ENCODE measurements around the gene KRTAP10-10.
"Not testable (repeated sequence)": the region's sequence is repeated elsewhere in the genome, so short reads cannot be mapped to it uniquely, and the experiment has no call there.

KRTAP10-10 gene

GRCh38 chr21:44658541-44658910 lies 21.4 kb downstream of the KRTAP10-10 start:
- no peak overlapping the region for H3K4me3 ChIP-seq (ENCODE audit: low read length)
- H3K36me3 ChIP-seq (ENCODE audit: insufficient read depth, low read length), result no peaks in the 10 kb centered on the region
- no peak overlapping the region for H3K4me2 ChIP-seq (ENCODE audit: low read length)
- H3K9ac ChIP-seq (ENCODE audit: low read depth, low read length), result no peak overlapping the region
- H3K9me3 ChIP-seq (replicated peaks; ENCODE audit: low read length), result no peaks in the 10 kb centered on the region
- H3K27me3 ChIP-seq (ENCODE audit: control insufficient read depth, insufficient read depth, low read length), result peaks cover 34% of the 10 kb centered on the region
- H3K4me1 ChIP-seq (ENCODE audit: control insufficient read depth, insufficient read depth, low read length), result no peaks in the 10 kb centered on the region

- Histone ChIP-seq H3K4me2 (ENCODE audit: low read length) (no peak overlapping the region), H3K4me3 (ENCODE audit: low read length) (no peak overlapping the region), H3K27me3 (ENCODE audit: control insufficient read depth, insufficient read depth, low read length) (peaks cover 29% of the 10 kb centered on the region), H3K36me3 (ENCODE audit: insufficient read depth, low read length) (no peaks in the 10 kb centered on the region), H3K4me1 (ENCODE audit: control insufficient read depth, insufficient read depth, low read length) (no peaks in the 10 kb centered on the region), H3K9me3 (replicated peaks; ENCODE audit: low read length) (no peaks in the 10 kb centered on the region), H3K9ac (ENCODE audit: low read depth, low read length) (no peak overlapping the region)
Observed at GRCh38 chr21:44658913-44659595, 21.9 kb downstream of the KRTAP10-10 start.

- H3K4me2 ChIP-seq (ENCODE audit: low read length); H3K9me3 ChIP-seq (replicated peaks; ENCODE audit: low read length); H3K4me3 ChIP-seq (ENCODE audit: low read length); H3K36me3 ChIP-seq (ENCODE audit: insufficient read depth, low read length); H3K9ac ChIP-seq (ENCODE audit: low read depth, low read length); H3K4me1 ChIP-seq (ENCODE audit: control insufficient read depth, insufficient read depth, low read length): not testable (repeated sequence)
- H3K27me3 ChIP-seq (ENCODE audit: control insufficient read depth, insufficient read depth, low read length), result peaks cover 30% of the 10 kb centered on the region
Observed at GRCh38 chr21:44661567-44661966, 24.4 kb downstream of the KRTAP10-10 start.

GRCh38 chr21:44664691-44665090 lies 27.5 kb downstream of the KRTAP10-10 start:
- H3K4me1 ChIP-seq (ENCODE audit: control insufficient read depth, insufficient read depth, low read length), result no peaks in the 10 kb centered on the region

GRCh38 chr21:44666401-44667320 lies 29.5 kb downstream of the KRTAP10-10 start, which contains the start of gene KRTAP12-2:
Gene KRTAP12-2 (minus strand): TSS chr21:44666927. CDS start chr21:44666886, 41 bp downstream.
- Histone ChIP-seq H3K4me3 (ENCODE audit: low read length) (no peak within 1 kb of the TSS), H3K9me3 (replicated peaks; ENCODE audit: low read length) (no peaks in the 10 kb centered on the region), H3K36me3 (ENCODE audit: insufficient read depth, low read length) (no peaks in the 10 kb centered on the region), H3K4me2 (ENCODE audit: low read length) (no peak within 1 kb of the TSS), H3K9ac (ENCODE audit: low read depth, low read length) (no peak within 1 kb of the TSS), H3K4me1 (ENCODE audit: control insufficient read depth, insufficient read depth, low read length) (no peaks in the 10 kb centered on the region), H3K27me3 (ENCODE audit: control insufficient read depth, insufficient read depth, low read length) (peaks cover 18% of the 10 kb centered on the region)

More at GRCh38 chr21:44664691-44665090, 27.5 kb downstream of the KRTAP10-10 start:
- Histone ChIP-seq H3K4me2 (ENCODE audit: low read length) (no peak overlapping the region), H3K4me3 (ENCODE audit: low read length) (no peak overlapping the region), H3K9me3 (replicated peaks; ENCODE audit: low read length) (no peaks in the 10 kb centered on the region), H3K27me3 (ENCODE audit: control insufficient read depth, insufficient read depth, low read length) (peaks cover 18% of the 10 kb centered on the region), H3K36me3 (ENCODE audit: insufficient read depth, low read length) (no peaks in the 10 kb centered on the region), H3K9ac (ENCODE audit: low read depth, low read length) (no peak overlapping the region)

GRCh38 chr21:44667612-44668011 lies 30.5 kb downstream of the KRTAP10-10 start:
- Histone ChIP-seq H3K4me3 (ENCODE audit: low read length) (no peak overlapping the region), H3K4me2 (ENCODE audit: low read length) (no peak overlapping the region)

GRCh38 chr21:44670642-44671432 lies 33.7 kb downstream of the KRTAP10-10 start:
- H3K9me3 ChIP-seq (replicated peaks; ENCODE audit: low read length), result no peaks in the 10 kb centered on the region
- no peak overlapping the region for H3K4me3 ChIP-seq (ENCODE audit: low read length)
- no peak overlapping the region for H3K4me2 ChIP-seq (ENCODE audit: low read length)
- H3K27me3 ChIP-seq (ENCODE audit: control insufficient read depth, insufficient read depth, low read length), result peaks cover 16% of the 10 kb centered on the region
- no peaks in the 10 kb centered on the region for H3K36me3 ChIP-seq (ENCODE audit: insufficient read depth, low read length)
- H3K9ac ChIP-seq (ENCODE audit: low read depth, low read length), result no peak overlapping the region
- no peaks in the 10 kb centered on the region for H3K4me1 ChIP-seq (ENCODE audit: control insufficient read depth, insufficient read depth, low read length)

More at GRCh38 chr21:44667612-44668011, 30.5 kb downstream of the KRTAP10-10 start:
- H3K36me3 ChIP-seq (ENCODE audit: insufficient read depth, low read length), result no peaks in the 10 kb centered on the region
- H3K27me3 ChIP-seq (ENCODE audit: control insufficient read depth, insufficient read depth, low read length), result peaks cover 12% of the 10 kb centered on the region
- H3K4me1 ChIP-seq (ENCODE audit: control insufficient read depth, insufficient read depth, low read length), result no peaks in the 10 kb centered on the region
- H3K9ac ChIP-seq (ENCODE audit: low read depth, low read length), result no peak overlapping the region
- no peaks in the 10 kb centered on the region for H3K9me3 ChIP-seq (replicated peaks; ENCODE audit: low read length)

GRCh38 chr21:44671911-44672310 lies 34.8 kb downstream of the KRTAP10-10 start:
- Histone ChIP-seq H3K4me3 (ENCODE audit: low read length) (no peak overlapping the region), H3K4me2 (ENCODE audit: low read length) (no peak overlapping the region), H3K27me3 (ENCODE audit: control insufficient read depth, insufficient read depth, low read length) (peaks cover 26% of the 10 kb centered on the region), H3K4me1 (ENCODE audit: control insufficient read depth, insufficient read depth, low read length) (no peaks in the 10 kb centered on the region), H3K9me3 (replicated peaks; ENCODE audit: low read length) (no peaks in the 10 kb centered on the region), H3K36me3 (ENCODE audit: insufficient read depth, low read length) (no peaks in the 10 kb centered on the region), H3K9ac (ENCODE audit: low read depth, low read length) (no peak overlapping the region)

GRCh38 chr21:44677881-44678280 lies 40.7 kb downstream of the KRTAP10-10 start:
- peaks cover 61% of the 10 kb centered on the region for H3K27me3 ChIP-seq (ENCODE audit: control insufficient read depth, insufficient read depth, low read length)
- no peak overlapping the region for H3K9ac ChIP-seq (ENCODE audit: low read depth, low read length)
- H3K4me3 ChIP-seq (ENCODE audit: low read length), result no peak overlapping the region
- H3K36me3 ChIP-seq (ENCODE audit: insufficient read depth, low read length), result no peaks in the 10 kb centered on the region
- no peaks in the 10 kb centered on the region for H3K9me3 ChIP-seq (replicated peaks; ENCODE audit: low read length)
- H3K4me2 ChIP-seq (ENCODE audit: low read length), result no peak overlapping the region
- H3K4me1 ChIP-seq (ENCODE audit: control insufficient read depth, insufficient read depth, low read length), result no peaks in the 10 kb centered on the region

- no peaks in the 10 kb centered on the region for H3K4me1 ChIP-seq (ENCODE audit: control insufficient read depth, insufficient read depth, low read length)
- no peak overlapping the region for H3K4me3 ChIP-seq (ENCODE audit: low read length)
- peaks cover 68% of the 10 kb centered on the region for H3K27me3 ChIP-seq (ENCODE audit: control insufficient read depth, insufficient read depth, low read length)
- H3K9me3 ChIP-seq (replicated peaks; ENCODE audit: low read length), result no peaks in the 10 kb centered on the region
- H3K9ac ChIP-seq (ENCODE audit: low read depth, low read length), result no peak overlapping the region
- no peak overlapping the region for H3K4me2 ChIP-seq (ENCODE audit: low read length)
- no peaks in the 10 kb centered on the region for H3K36me3 ChIP-seq (ENCODE audit: insufficient read depth, low read length)
Observed at GRCh38 chr21:44681152-44681551, 44.0 kb downstream of the KRTAP10-10 start.
